Naive thymus-derived CD4-positive, alpha-beta T cell (primary cell): ENCODE data around the gene ZAP70. TPM values are rescaled to one million over a fixed set of nuclear protein-coding genes. Genes with fewer than 3 reads are reported as not detected.
"Not testable (repeated sequence)": the region's sequence is repeated elsewhere in the genome, so short reads cannot be mapped to it uniquely, and the experiment has no call there.

Source experiments
- ATAC-seq: fragments of 150-1000 bp; cut with Tn5 transposase; 2 replicates; pipeline ENCODE4 v1.10.0; 2021; ENCODE audit warnings: mild to moderate bottlenecking, moderate library complexity
- CTCF ChIA-PET: fragments of 350-600 bp; sonication (Branson Sonifier 250); formaldehyde crosslinking; loops from one replicate; lab custom pipeline; 2021; ENCODE audit warnings: antibody characterized with exemption; lab: Charles Lee
- POLR2A ChIA-PET: fragments of 350-600 bp; sonication (Branson Sonifier 250); formaldehyde crosslinking; loops from one replicate; lab custom pipeline; 2021; ENCODE audit warnings: antibody characterized with exemption, inconsistent platforms; lab: Charles Lee
- DNase-seq, 9 donors: peaks; one replicate each; pipeline versions ENCODE4 v3.0.0 to v3.0.0-alpha.2; 2020 to 2022; ENCODE audit warnings: mixed read lengths in 1 of 9
- H3K27ac ChIP-seq: one replicate; pipeline ENCODE4 v1.7.0; 2013; ENCODE audit warnings: mild to moderate bottlenecking, low read depth, low read length, moderate library complexity
- H3K27me3 ChIP-seq, 2 donors: one replicate each; pipeline ENCODE4 v1.7.0; 2013; ENCODE audit warnings: low read length in 2 of 2, mild to moderate bottlenecking in 2 of 2, moderate library complexity in 2 of 2; ENCODE audit not compliant: control insufficient read depth in 2 of 2, insufficient read depth in 2 of 2
- H3K36me3 ChIP-seq, 3 experiments: 1 replicate in 2 of 3; 2 replicates in 1 of 3; pipeline ENCODE4 v1.7.0; 2013; ENCODE audit warnings: low read length in 3 of 3, mild to moderate bottlenecking in 3 of 3, moderate library complexity in 1 of 3; ENCODE audit not compliant: insufficient read depth in 3 of 3, control insufficient read depth in 2 of 3
- H3K4me1 ChIP-seq, 2 donors: one replicate each; pipeline ENCODE4 v1.7.0; 2013; ENCODE audit warnings: low read length in 2 of 2, mild to moderate bottlenecking in 2 of 2, moderate library complexity in 1 of 2; ENCODE audit not compliant: control insufficient read depth in 2 of 2, insufficient read depth in 2 of 2
- H3K4me3 ChIP-seq: 2 replicates; pipeline ENCODE4 v1.7.0; 2013; ENCODE audit warnings: mild to moderate bottlenecking, low read length
- H3K9me3 ChIP-seq, 3 experiments: 1 replicate in 2 of 3; 2 replicates in 1 of 3; pipeline ENCODE4 v1.7.0; 2013; ENCODE audit warnings: low read length in 3 of 3; ENCODE audit not compliant: control insufficient read depth in 2 of 3
- H3K27ac Mint-ChIP-seq, 9 donors: one replicate each; pipeline ENCODE4 v1.8.0; 2020 to 2022; ENCODE audit warnings: mixed read lengths in 9 of 9, mild to moderate bottlenecking in 8 of 9, moderate library complexity in 5 of 9, inconsistent platforms in 2 of 9
- H3K27me3 Mint-ChIP-seq, 5 donors: one replicate each; pipeline ENCODE4 v1.8.0; 2021 to 2022; ENCODE audit warnings: mixed read lengths in 5 of 5, mild to moderate bottlenecking in 1 of 5
- H3K36me3 Mint-ChIP-seq, 5 donors: one replicate each; pipeline ENCODE4 v1.8.0; 2020 to 2022; ENCODE audit warnings: mixed read lengths in 5 of 5, mild to moderate bottlenecking in 3 of 5, inconsistent platforms in 1 of 5
- H3K4me1 Mint-ChIP-seq, 7 donors: one replicate each; pipeline ENCODE4 v1.8.0; 2020 to 2022; ENCODE audit warnings: mixed read lengths in 7 of 7, mild to moderate bottlenecking in 3 of 7, inconsistent platforms in 1 of 7
- H3K4me3 Mint-ChIP-seq, 10 donors: one replicate each; pipeline ENCODE4 v1.8.0; 2020 to 2022; ENCODE audit warnings: mild to moderate bottlenecking in 10 of 10, mixed read lengths in 10 of 10, moderate library complexity in 6 of 10, inconsistent platforms in 2 of 10
- H3K9me3 Mint-ChIP-seq, 11 donors: one replicate each; pipeline ENCODE4 v1.8.0; 2020 to 2022; ENCODE audit warnings: mixed read lengths in 11 of 11, mild to moderate bottlenecking in 4 of 11, inconsistent platforms in 1 of 11, moderate library complexity in 1 of 11
- intact Hi-C, 2 donors: fragments of 100-400 bp; cut with micrococcal nuclease; formaldehyde crosslinking; loops; one replicate each; pipeline ENCODE4 v1.15.1; 2023
- polyA plus RNA-seq, 2 donors: library from polyadenylated mRNA; unstranded; fragments of 300-500 nt; fragmentation: Illumina TruSeq; gene quantifications; one replicate each; pipeline ENCODE4 v1.2.3, GENCODE V29; 2021
- total RNA-seq, 6 experiments: library from RNA in 5 of 6; stranded (reverse) in 5 of 6; gene quantifications; 1 replicate in 5 of 6; 2 replicates in 1 of 6; pipeline ENCODE4 v1.2.3 and lab custom pipeline; 2021 to 2026

The ZAP70 gene
- total and polyA plus RNA-seq, 7 experiments from 2014 or later, result 105 to 432 (median 358) TPM

DNA sequence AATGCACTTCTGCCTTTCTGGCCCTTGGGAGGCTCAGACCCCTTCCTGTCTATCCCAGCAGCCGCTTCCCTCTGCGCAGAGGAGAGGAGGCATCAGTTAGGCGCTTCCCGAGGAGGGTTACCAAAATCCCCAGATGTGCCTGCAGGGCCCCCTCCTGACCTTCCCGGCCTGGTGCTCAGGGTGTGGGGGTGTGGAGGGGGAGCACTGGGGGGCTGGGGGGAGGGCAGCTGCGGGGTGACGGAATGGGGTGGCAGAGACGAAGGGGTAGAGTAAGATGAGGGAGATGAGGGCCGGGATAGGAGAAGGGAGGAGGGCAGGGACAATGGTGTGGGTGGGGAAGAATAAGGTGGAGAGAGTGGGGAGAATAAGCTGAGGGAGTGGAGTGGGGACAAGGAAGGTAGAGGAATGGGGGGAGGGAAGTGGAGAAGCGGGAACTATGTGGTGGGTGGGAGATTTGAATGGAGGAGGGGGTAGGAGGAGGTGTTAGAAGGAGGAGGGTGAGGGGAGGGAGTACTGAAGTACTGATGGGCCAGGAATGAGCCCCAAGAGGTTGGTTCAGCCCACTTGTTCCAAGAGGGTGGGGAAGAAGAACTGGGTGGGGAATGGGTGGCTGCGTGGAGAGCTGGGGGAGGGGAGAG is 6.5 kb upstream of the ZAP70 start:
- Mint-ChIP-seq H3K4me3 (no peak overlapping the region), H3K36me3 (peaks cover 0 to 3% (median 0%) of the 10 kb centered on the region in 5 donors), H3K27ac (no peak overlapping the region), H3K4me1 (peaks cover 15 to 23% (median 21%) of the 10 kb centered on the region in 7 donors), H3K9me3 (peaks cover 0 to 2% (median 0%) of the 10 kb centered on the region in 11 donors), H3K27me3 (peaks cover 0 to 2% (median 0%) of the 10 kb centered on the region in 5 donors)
- no peaks in the 10 kb centered on the region for H3K36me3 ChIP-seq
- no peak overlapping the region for H3K4me3 ChIP-seq
- H3K4me1 ChIP-seq, result peaks cover 11 to 22% of the 10 kb centered on the region in 2 donors
- ChIA-PET POLR2A (no interaction called here), CTCF (interaction anchor here (0.7 to 7.7 kb wide), 4 partner anchors 40 to 562 kb away, joined by 3 to 43 read pairs (median 4); no protein-coding TSS in a partner anchor)
- H3K27ac ChIP-seq, result no peak overlapping the region
- DNase-seq (peak in 1 of 9 donors; percentile 16), ATAC-seq (no peak)
- intact Hi-C loops, result no loop called here
- H3K27me3 ChIP-seq, result no peaks in the 10 kb centered on the region
- no peaks in the 10 kb centered on the region for H3K9me3 ChIP-seq

DNA sequence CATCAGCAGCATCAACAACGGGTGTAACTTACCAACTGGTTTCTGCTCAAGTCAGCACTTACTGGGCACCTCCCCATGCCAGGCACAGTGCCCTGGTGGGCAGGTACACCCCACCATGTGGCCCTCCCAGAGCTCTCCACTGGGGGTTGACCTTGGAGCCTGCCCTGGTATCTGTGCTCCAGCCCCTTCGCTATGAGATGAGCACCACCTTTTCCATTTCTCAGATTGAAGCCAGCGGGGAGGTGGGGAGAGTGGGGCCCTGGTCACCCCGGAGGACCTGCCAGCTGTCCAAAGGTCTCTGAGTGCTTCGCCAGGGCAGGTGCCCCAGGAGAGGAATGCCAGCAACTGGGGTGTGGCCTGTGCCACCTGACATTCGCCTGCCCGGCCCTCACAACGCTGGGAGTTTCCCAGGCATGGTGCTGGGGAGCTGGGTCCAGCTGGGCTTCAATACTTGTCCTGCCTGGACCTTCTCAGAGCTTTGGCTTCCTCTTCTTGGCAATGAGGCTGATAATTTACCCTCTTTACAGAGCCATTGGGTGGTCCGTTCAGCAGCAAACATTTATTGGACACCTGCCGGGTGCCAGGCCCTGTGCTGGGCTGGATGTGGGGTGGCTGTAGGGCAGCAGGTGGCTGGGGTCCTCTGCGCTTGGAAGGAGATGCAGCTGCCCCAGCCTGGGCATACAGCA is 5.9 kb upstream of the ZAP70 start:
- intact Hi-C loops, result no loop called here
- ChIA-PET POLR2A (no interaction called here), CTCF (interaction anchor here (0.7 to 7.7 kb wide), 6 partner anchors 8 to 561 kb away, joined by 3 to 43 read pairs (median 12); no protein-coding TSS in a partner anchor)
- Histone ChIP-seq H3K9me3 (no peaks in the 10 kb centered on the region), H3K27me3 (no peaks in the 10 kb centered on the region), H3K4me1 (peaks cover 16 to 24% of the 10 kb centered on the region in 2 donors), H3K4me3 (no peak overlapping the region), H3K36me3 (no peaks in the 10 kb centered on the region), H3K27ac (no peak overlapping the region)
- peaks cover 21 to 30% (median 27%) of the 10 kb centered on the region in 7 donors for H3K4me1 Mint-ChIP-seq
- no peak overlapping the region for H3K4me3 Mint-ChIP-seq
- ATAC-seq (no peak), DNase-seq (no peak)
- no peak overlapping the region for H3K27ac Mint-ChIP-seq
- H3K9me3 Mint-ChIP-seq, result peaks cover 0 to 2% (median 0%) of the 10 kb centered on the region in 11 donors
- H3K36me3 Mint-ChIP-seq, result peaks cover 0 to 3% (median 0%) of the 10 kb centered on the region in 5 donors
- H3K27me3 Mint-ChIP-seq, result peaks cover 0 to 2% (median 0%) of the 10 kb centered on the region in 5 donors

DNA sequence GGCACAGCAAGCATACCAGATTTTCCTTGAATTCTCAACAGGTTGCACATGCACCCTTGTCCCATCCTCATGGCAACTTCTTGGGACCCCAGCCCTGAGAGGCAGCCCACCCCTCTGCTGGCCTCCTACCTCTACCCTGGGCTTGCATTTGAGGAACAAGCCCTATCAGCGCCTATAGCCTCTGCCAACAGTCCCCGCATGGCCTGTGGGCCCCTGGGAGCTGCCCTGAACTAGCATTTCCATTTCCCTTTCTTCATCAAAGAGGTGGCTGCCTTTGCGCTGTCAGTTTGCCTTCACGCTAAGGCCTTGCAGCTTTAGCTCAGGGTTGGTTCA is 5.4 kb upstream of the ZAP70 start:
- no peak overlapping the region for H3K4me3 ChIP-seq
- intact Hi-C loops, result no loop called here
- POLR2A ChIA-PET, result no interaction called here
- H3K27ac ChIP-seq, result no peak overlapping the region
- no peaks in the 10 kb centered on the region for H3K27me3 ChIP-seq
- peaks cover 25 to 35% (median 31%) of the 10 kb centered on the region in 7 donors for H3K4me1 Mint-ChIP-seq
- H3K9me3 Mint-ChIP-seq, result peaks cover 0 to 2% (median 0%) of the 10 kb centered on the region in 11 donors
- no peak for DNase-seq
- no peak overlapping the region for H3K27ac Mint-ChIP-seq
- H3K36me3 Mint-ChIP-seq, result peaks cover 0 to 3% (median 0%) of the 10 kb centered on the region in 5 donors
- H3K27me3 Mint-ChIP-seq, result peaks cover 0 to 2% (median 0%) of the 10 kb centered on the region in 5 donors
- peaks cover 21 to 29% of the 10 kb centered on the region in 2 donors for H3K4me1 ChIP-seq
- no peaks in the 10 kb centered on the region for H3K36me3 ChIP-seq
- H3K9me3 ChIP-seq, result no peaks in the 10 kb centered on the region
- CTCF ChIA-PET, result interaction anchor here (0.8 to 7.7 kb wide), 8 partner anchors 8 to 680 kb away, joined by 3 to 43 read pairs (median 6); no protein-coding TSS in a partner anchor
- no peak for ATAC-seq
- H3K4me3 Mint-ChIP-seq, result no peak overlapping the region

DNA sequence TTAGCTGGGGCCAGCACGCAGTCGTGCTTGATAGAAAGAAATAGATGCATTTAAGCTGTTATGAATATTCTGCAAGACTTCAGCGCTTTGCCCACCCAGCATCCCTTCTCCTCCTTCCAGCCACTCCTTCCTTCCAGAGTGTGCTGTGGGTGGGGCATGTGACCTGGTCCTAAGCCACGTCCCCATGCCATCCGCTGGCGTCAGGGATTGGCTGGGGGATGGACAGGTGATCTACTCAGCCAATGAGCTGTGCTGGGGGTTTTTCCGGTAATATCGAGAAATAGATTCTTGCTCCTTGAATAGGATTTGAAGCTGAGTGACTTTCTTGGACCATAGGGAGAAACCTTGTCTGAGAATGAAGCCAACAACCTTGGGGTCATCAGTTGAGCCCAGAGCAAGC is 4.8 kb upstream of the ZAP70 start:
- H3K9me3 Mint-ChIP-seq, result peaks cover 0 to 2% (median 0%) of the 10 kb centered on the region in 11 donors
- POLR2A ChIA-PET, result interaction anchor here (1.0 to 2.0 kb wide), 5 partner anchors 8 to 40 kb away, joined by 3 to 8 read pairs (median 6); no protein-coding TSS in a partner anchor
- intact Hi-C loops, result no loop called here

DNA sequence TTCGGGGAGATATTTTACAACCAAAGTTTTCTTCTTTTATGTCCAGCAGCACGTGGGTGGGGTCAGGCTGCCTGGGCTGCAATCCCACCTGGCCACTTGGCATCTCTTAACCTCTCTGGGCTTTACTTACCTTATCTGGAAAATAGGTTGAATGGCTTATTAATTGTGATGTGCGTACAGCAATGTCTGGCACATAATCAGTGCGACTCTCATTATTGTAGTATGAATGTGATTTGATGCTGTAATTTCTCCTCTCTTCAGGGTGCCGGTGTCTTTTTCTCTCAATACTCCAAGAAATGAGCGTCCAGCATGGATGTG is 2.0 kb upstream of the ZAP70 start:
- no peak overlapping the region for H3K4me3 ChIP-seq
- Mint-ChIP-seq H3K4me1 (peaks cover 48 to 68% (median 54%) of the 10 kb centered on the region in 7 donors), H3K9me3 (peaks cover 0 to 2% (median 0%) of the 10 kb centered on the region in 11 donors), H3K36me3 (peaks cover 3 to 28% (median 6%) of the 10 kb centered on the region in 5 donors), H3K27ac (peak overlapping the region; percentile 18 to 100 (median 97)), H3K27me3 (peaks cover 0 to 2% (median 0%) of the 10 kb centered on the region in 5 donors), H3K4me3 (peak overlapping the region; percentile 1 to 98 (median 88))
- ATAC-seq, result no peak
- ChIA-PET CTCF (interaction anchor here (0.8 to 7.7 kb wide), 5 partner anchors 12 to 120 kb away, joined by 4 to 43 read pairs (median 6); no protein-coding TSS in a partner anchor), POLR2A (interaction anchor here (1.6 kb wide), 1 partner anchor 21 kb away, joined by 3 read pairs; no protein-coding TSS in a partner anchor)
- peaks cover 41 to 48% of the 10 kb centered on the region in 2 donors for H3K4me1 ChIP-seq
- H3K27me3 ChIP-seq, result no peaks in the 10 kb centered on the region
- H3K27ac ChIP-seq, result peak overlapping the region; percentile 95
- intact Hi-C loops, result loop anchor here (5.0 to 10.0 kb wide), 4 partner anchors 286 to 1126 kb away; partner anchors contain the start of gene TMEM131 (in 1 of the 2)
- peaks cover 0 to 12% (median 0%) of the 10 kb centered on the region in 3 experiments for H3K36me3 ChIP-seq
- H3K9me3 ChIP-seq, result no peaks in the 10 kb centered on the region
- DNase-seq, result peak in 1 of 9 donors; percentile 8

More for the DNA sequence above, 4.8 kb upstream of the ZAP70 start:
- Histone ChIP-seq H3K27me3 (no peaks in the 10 kb centered on the region), H3K9me3 (no peaks in the 10 kb centered on the region), H3K4me1 (peaks cover 25 to 32% of the 10 kb centered on the region in 2 donors), H3K4me3 (no peak overlapping the region), H3K36me3 (no peaks in the 10 kb centered on the region), H3K27ac (no peak overlapping the region)
- Mint-ChIP-seq H3K4me1 (peaks cover 31 to 41% (median 37%) of the 10 kb centered on the region in 7 donors), H3K27me3 (peaks cover 0 to 2% (median 0%) of the 10 kb centered on the region in 5 donors), H3K27ac (no peak overlapping the region), H3K4me3 (no peak overlapping the region), H3K36me3 (peaks cover 0 to 4% (median 0%) of the 10 kb centered on the region in 5 donors)
- no peak for DNase-seq
- CTCF ChIA-PET, result interaction anchor here (0.7 to 7.7 kb wide), 11 partner anchors 9 to 680 kb away, joined by 3 to 43 read pairs (median 5); no protein-coding TSS in a partner anchor
- no peak for ATAC-seq

DNA sequence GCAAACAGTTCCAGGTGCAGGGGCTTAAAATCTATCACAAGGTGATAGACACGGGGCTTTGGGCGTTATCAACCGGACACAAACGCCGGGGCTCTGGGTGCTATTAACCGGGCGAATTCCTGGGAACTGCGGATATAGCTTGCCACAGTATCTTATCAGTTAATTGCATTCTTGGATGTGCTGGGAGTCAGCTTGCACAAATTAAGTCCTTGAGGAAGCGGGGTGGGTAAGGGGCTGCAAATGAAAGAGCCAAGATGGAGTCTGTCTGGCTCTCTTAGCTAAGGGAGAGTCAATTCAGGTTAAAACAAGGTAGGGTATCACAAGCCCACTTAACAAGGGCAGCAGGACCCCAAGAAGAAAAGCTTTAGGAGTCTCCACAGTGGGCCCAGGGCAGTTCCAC is 1.2 kb upstream of the ZAP70 start:
- ChIA-PET POLR2A (interaction anchor here (0.6 to 3.5 kb wide), 8 partner anchors 13 to 66 kb away, joined by 3 to 23 read pairs (median 9); partner anchors contain the start of genes ACTR1B and COX5B), CTCF (interaction anchor here (0.6 to 7.7 kb wide), 8 partner anchors 8 to 121 kb away, joined by 3 to 43 read pairs (median 3); no protein-coding TSS in a partner anchor)
- Mint-ChIP-seq H3K4me3 (peak overlapping the region; percentile 77 to 100 (median 94)), H3K4me1 (peaks cover 53 to 76% (median 62%) of the 10 kb centered on the region in 7 donors), H3K36me3 (peaks cover 3 to 36% (median 9%) of the 10 kb centered on the region in 5 donors), H3K27ac (peak overlapping the region; percentile 94 to 100 (median 99))
- H3K9me3 ChIP-seq, H3K27me3 Mint-ChIP-seq, H3K27me3 ChIP-seq, H3K4me3 ChIP-seq, H3K9me3 Mint-ChIP-seq, ATAC-seq: not testable (repeated sequence)
- intact Hi-C loops, result loop anchor here (2.0 to 10.0 kb wide), 7 partner anchors 15 to 1125 kb away; partner anchors contain the start of gene TMEM131 (in 1 of the 2)
- peak overlapping the region; percentile 95 for H3K27ac ChIP-seq
- DNase-seq, result peak in 1 of 9 donors; percentile 3
- peaks cover 47 to 56% of the 10 kb centered on the region in 2 donors for H3K4me1 ChIP-seq
- peaks cover 0 to 12% (median 0%) of the 10 kb centered on the region in 3 experiments for H3K36me3 ChIP-seq
